Measurements from ENCODE around the gene CDC123. TPM values are rescaled to one million over a fixed set of nuclear protein-coding genes. Genes with fewer than 3 reads are reported as not detected.
A peak's percentile ranks its signal among the peaks of the same experiment; 100 is the strongest.
"Not testable (repeated sequence)": the region's sequence is repeated elsewhere in the genome, so short reads cannot be mapped to it uniquely, and the experiment has no call there.

The CDC123 gene
- total RNA-seq, 1 donor from 2014 or later, result 41.8 TPM

DNA sequence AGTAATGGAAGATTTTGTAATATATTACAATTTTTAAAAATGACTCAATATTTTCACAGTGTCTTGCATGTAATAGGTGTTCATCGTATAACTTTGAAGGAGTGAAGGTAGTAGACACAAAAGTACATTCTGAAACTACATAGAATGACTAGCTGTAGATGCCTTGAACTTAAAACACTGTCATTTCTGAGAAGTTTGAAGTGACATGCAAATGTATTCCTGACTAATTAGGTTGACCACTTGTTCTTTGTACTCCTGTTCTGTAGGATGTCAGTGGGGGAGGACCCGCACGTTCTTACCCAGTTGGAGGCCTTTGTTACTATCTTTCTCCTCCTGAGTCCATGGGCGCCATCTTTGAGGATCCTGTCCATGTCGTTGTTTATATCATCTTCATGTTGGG lies 35.3 kb upstream of the CDC123 start:
- intact Hi-C loops (cut with micrococcal nuclease), result no loop called here
- no peaks in the 10 kb centered on the region for H3K27me3 ChIP-seq (ENCODE audit: low read depth)
- no peaks in the 10 kb centered on the region for H3K9me3 ChIP-seq (replicated peaks)
- TF ChIP-seq, protein P1, sequence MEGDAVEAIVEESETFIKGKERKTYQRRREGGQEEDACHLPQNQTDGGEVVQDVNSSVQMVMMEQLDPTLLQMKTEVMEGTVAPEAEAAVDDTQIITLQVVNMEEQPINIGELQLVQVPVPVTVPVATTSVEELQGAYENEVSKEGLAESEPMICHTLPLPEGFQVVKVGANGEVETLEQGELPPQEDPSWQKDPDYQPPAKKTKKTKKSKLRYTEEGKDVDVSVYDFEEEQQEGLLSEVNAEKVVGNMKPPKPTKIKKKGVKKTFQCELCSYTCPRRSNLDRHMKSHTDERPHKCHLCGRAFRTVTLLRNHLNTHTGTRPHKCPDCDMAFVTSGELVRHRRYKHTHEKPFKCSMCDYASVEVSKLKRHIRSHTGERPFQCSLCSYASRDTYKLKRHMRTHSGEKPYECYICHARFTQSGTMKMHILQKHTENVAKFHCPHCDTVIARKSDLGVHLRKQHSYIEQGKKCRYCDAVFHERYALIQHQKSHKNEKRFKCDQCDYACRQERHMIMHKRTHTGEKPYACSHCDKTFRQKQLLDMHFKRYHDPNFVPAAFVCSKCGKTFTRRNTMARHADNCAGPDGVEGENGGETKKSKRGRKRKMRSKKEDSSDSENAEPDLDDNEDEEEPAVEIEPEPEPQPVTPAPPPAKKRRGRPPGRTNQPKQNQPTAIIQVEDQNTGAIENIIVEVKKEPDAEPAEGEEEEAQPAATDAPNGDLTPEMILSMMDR (IDR thresholded peaks at IDR 0.05; ENCODE audit: borderline replicate concordance), result no peak
- no peak overlapping the region for H3K4me3 ChIP-seq
- no peaks in the 10 kb centered on the region for H3K4me1 ChIP-seq
- no peak for DNase-seq
- H3K36me3 ChIP-seq, result peaks cover 80% of the 10 kb centered on the region
- no peak overlapping the region for H3K27ac ChIP-seq (replicated peaks)

DNA sequence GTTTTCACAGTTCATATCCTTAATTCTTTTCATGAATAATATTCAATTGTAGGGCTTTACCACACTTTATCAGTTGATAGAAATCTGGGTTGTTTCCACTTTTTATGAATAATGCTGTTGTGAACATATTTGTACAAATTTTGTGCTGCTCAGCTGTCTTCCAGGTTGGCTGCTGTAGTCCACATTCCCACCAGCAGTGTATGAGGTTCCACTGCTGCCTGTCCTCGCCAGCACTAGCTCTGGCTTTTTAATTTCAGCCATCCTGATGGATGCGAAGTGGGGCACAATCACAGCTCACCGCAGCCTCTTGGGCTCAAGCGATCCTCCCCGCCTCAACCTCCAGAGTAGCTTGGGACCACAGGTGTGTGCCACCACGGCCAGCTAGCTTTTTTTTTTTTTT lies 33.1 kb upstream of the CDC123 start:
- no peaks in the 10 kb centered on the region for H3K9me3 ChIP-seq (replicated peaks)

GRCh38 chr10:12164085-12164484 lies 31.9 kb upstream of the CDC123 start:
- Histone ChIP-seq H3K4me3 (no peak overlapping the region), H3K36me3 (peaks cover 79% of the 10 kb centered on the region), H3K27ac (replicated peaks) (no peak overlapping the region), H3K27me3 (ENCODE audit: low read depth) (no peaks in the 10 kb centered on the region), H3K4me1 (no peaks in the 10 kb centered on the region), H3K9me3 (replicated peaks) (no peaks in the 10 kb centered on the region)
- TF ChIP-seq, protein P1 (IDR thresholded peaks at IDR 0.05; ENCODE audit: borderline replicate concordance), result no peak
- intact Hi-C loops (cut with micrococcal nuclease), result no loop called here
- no peak for DNase-seq

More for the DNA sequence above, 33.1 kb upstream of the CDC123 start:
- Histone ChIP-seq H3K27ac (replicated peaks) (no peak overlapping the region), H3K4me1 (no peaks in the 10 kb centered on the region), H3K4me3 (no peak overlapping the region), H3K27me3 (ENCODE audit: low read depth) (no peaks in the 10 kb centered on the region), H3K36me3 (peaks cover 79% of the 10 kb centered on the region)
- no peak for DNase-seq
- TF ChIP-seq, protein P1 (IDR thresholded peaks at IDR 0.05; ENCODE audit: borderline replicate concordance), result no peak
- intact Hi-C loops (cut with micrococcal nuclease), result no loop called here

DNA sequence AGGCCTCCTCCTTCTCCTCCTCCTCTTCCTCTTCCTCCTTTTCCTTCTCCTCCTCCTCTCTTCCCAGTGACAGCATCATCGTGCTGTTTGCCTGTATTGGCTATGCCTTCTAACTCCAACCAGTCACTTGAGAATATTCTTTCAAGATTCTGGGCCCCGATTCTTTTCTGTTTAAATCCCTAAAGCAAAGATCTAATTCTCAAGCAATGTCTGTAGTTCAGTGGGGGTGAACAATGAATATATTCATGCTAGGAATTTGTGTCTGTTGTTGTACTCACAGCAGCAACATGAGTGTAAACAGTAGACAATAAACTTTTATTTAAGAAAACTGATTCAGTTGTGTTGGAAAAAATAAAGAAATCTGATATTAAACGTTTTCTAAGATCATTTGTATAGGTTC lies 31.0 kb upstream of the CDC123 start:
- TF ChIP-seq, protein P1 (IDR thresholded peaks at IDR 0.05; ENCODE audit: borderline replicate concordance), result no peak
- intact Hi-C loops (cut with micrococcal nuclease), result no loop called here
- Histone ChIP-seq H3K36me3 (peaks cover 85% of the 10 kb centered on the region), H3K9me3 (replicated peaks) (no peaks in the 10 kb centered on the region), H3K4me3 (no peak overlapping the region), H3K4me1 (no peaks in the 10 kb centered on the region), H3K27ac (replicated peaks) (no peak overlapping the region), H3K27me3 (ENCODE audit: low read depth) (no peaks in the 10 kb centered on the region)
- no peak for DNase-seq

- no peaks in the 10 kb centered on the region for H3K27me3 ChIP-seq (ENCODE audit: low read depth)
- no peak overlapping the region for H3K4me3 ChIP-seq
- peaks cover 90% of the 10 kb centered on the region for H3K36me3 ChIP-seq
- TF ChIP-seq, protein P1 (IDR thresholded peaks at IDR 0.05; ENCODE audit: borderline replicate concordance), result no peak
- H3K9me3 ChIP-seq (replicated peaks), result no peaks in the 10 kb centered on the region
- no peak for DNase-seq
- H3K4me1 ChIP-seq, result no peaks in the 10 kb centered on the region
- intact Hi-C loops (cut with micrococcal nuclease), result no loop called here
- peak overlapping the region; percentile 25 for H3K27ac ChIP-seq (replicated peaks)
These were observed 29.8 kb upstream of the CDC123 start for GRCh38 chr10:12165999-12166775.

DNA sequence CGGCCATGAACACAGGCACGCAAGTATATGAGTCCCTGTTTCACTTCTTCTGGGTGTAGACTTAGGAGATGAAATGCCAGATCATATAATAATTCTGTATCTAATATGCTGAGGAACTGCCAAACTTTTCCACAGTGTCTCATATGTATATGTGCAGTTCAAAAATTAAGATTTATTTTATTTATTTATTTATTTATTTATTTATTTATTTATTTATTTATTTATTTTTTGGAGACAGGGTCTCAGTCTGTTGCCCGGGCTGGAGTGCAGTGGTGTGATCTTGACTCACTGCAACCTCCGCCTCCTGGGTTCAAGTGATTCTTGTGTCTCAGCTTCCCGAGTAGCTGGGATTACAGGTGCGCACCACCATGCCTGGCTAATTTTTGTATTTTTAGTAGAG lies 24.5 kb upstream of the CDC123 start:
- H3K9me3 ChIP-seq (replicated peaks); DNase-seq; H3K4me3 ChIP-seq; intact Hi-C loops (cut with micrococcal nuclease); H3K27ac ChIP-seq (replicated peaks); H3K4me1 ChIP-seq; H3K27me3 ChIP-seq (ENCODE audit: low read depth): not testable (repeated sequence)
- H3K36me3 ChIP-seq, result peaks cover 100% of the 10 kb centered on the region

All from left ventricle myocardium inferior (tissue), 1 donor.